HG03354 (cell line): ENCODE measurements around the gene NUF2.
"Not testable (repeated sequence)": the region's sequence is repeated elsewhere in the genome, so short reads cannot be mapped to it uniquely, and the experiment has no call there.

ENCODE experiments used
- ATAC-seq: cut with Tn5 transposase; IDR thresholded peaks from one replicate; pipeline ENCODE4 v1.9.1; 2021; ENCODE audit warnings: mild to moderate bottlenecking; ENCODE audit not compliant: unreplicated experiment, poor library complexity, severe bottlenecking

The NUF2 gene

DNA sequence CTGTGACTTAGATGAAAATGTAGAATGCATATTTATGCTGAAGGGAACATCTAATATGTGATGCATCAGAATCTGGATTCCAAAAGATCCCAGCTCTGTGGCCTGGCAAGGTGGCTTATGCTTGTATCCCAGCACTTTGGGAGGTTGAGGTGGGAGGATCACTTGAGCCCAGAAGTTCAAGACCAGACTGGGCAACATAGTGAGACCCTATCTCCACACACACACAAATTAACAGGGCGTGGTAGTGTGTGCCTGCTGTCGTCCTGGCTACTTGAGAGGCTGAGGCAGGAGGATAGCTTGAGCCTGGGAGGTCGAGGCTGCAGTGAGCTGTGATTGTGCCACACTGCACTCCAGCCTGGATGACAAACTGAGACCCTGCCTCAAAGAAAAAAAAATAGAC, 1.6 kb downstream of the NUF2 start:
- not testable (repeated sequence) for ATAC-seq

DNA sequence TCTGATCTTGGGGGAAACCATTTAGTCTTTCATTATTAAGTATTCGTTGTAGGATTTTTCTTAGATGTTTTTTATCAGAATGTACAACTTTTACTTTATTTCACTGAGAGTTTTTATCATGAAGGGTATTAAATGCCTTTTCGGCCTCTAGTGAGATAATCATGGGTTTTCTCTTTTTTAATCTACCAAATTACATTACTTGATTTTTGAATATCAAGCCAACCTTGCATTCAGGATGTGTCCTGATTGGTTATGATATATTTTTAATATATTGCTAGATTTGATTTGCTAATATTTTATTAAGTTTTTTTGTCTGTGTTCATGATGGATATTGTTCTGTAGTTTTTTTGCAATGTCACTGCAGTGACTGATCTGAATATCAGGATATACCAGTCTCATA, 9.4 kb downstream of the NUF2 start:
- ATAC-seq: no peak

DNA sequence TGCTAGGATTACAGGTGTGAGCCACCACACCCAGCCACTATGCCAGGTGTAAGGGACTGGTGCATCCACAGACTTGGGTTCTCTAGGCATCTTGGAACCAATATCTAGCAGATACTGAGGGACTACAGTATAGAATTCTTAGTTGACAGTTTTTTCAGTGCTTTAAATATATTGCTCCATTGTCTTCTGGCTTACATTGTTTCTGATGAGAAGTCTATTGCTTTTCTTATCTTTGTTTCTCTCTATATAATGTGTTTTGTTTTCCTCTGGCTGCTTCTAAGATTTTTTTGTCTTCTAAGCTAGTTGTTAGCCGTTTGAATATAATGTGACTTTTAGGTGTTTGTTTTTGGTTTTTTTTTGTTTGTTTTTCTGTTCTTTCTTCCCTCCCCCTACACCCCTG, 13.5 kb downstream of the NUF2 start:
- ATAC-seq: no peak

DNA sequence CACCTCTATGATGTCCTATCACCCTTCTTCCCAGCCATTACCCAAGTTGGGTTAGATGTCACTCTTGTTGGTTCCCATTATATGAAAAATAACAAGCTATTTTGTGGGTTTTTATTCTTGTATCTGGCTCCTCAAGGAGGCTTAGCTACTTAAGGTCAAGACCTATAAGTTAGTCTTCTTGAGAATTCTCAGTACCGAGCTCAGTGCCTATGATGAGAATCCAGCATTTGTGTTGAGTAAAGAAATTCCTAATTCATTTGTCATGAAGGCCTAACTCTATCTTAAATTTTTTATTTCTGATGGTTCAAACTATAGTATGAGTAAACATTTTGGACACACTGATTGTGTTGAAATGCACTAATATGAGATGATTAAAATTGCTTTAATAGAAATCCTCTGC, 15.9 kb downstream of the NUF2 start:
- no peak for ATAC-seq

DNA sequence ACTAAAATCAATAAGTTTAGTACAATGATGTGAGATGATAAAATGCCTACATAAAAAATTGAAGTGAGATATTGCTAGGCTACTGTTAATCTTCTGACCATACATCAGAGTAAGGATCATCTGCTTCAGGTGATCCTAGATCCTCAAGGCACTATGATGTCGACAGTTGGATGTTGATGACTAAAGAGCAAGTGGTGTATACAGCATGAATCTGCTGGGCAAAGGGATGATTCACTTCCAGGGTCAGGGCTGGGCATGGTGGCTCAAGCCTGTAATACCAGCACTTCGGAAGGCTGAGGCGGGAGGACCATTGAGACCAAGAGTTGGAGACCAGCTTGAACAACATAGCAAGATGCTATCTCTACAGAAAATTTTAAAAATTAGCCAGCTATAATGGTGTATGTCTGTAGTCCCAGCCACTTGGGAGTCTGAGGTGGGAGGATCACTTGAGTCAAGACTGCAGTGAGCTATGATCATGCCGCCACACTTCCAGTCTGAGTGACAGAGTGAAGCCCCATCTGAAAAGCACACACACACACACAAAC, 24.6 kb downstream of the NUF2 start:
- ATAC-seq: no peak

DNA sequence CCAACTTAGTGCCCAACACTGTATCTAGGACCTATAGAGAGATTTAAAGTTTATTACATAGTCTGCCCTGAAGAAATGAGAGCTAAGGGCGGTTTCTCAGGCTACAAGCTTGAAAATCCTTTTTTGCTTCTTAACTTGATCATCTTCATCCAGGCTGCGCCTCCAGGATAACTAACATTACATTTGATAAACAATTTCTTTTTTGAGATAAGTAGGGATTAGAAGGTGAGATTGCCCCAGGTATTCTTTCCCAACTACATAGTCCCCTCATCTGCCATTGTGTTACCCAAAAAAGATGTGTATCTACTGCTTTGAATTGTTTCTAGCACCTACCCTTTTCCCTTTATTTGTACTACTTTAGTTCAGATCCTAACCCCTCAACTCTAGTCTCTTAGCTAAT, 25.4 kb downstream of the NUF2 start:
- no peak for ATAC-seq

DNA sequence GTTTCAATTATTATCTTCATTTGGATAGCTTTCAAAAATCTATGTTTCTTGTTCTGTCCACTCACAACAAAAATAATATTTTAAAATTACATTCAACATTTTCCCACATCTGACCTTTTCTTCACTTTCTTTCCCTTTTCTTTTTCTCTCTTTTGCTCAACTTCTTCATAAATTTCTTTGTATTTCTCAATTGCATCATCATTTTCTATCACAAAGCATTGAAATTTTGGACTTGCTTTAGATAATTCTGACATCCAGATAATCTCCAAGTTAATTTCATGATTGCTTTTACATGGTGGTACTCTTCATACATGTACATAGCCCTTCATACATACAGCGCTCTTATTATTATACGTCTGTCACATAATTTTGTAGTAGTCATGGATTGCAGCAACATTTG, 30.2 kb downstream of the NUF2 start:
- no peak for ATAC-seq

DNA sequence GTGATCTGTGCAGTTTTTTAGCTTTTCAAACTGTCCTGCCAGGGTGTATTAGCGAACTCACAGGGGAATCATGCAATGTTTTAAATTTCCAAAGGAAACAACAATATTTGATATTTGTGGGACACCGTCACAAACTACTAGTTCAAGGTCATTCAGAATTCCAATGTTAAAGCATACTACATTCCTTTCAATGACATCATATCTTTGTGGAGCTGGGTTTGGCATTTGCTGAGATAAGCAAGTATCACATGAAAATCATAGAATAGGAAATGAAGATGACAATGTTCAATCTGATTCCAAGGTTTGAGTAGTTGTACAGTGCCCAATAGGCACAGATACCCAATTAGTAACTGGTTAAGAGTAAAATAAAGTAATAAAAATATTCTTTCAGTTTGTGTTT, 35.6 kb downstream of the NUF2 start:
- no peak for ATAC-seq

DNA sequence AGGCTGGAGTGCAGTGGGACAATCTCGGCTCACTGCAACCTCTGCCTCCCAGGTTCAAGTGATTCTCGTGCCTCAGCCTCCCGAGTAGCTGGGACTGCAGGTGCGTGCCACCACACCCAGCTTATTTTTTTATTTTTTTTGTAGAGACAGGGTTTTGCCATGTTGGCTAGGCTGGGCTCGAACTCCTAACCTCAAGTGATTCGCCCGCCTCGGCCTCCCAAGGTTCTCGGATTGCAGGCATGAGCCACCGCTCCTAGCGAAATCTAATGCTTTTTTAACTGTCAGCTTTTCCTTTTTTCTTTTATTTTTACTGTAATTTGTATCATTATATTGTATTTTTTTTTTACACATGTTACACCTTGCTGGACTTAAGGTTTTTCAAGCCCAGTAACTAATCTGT, 36.4 kb downstream of the NUF2 start:
- not testable (repeated sequence) for ATAC-seq

DNA sequence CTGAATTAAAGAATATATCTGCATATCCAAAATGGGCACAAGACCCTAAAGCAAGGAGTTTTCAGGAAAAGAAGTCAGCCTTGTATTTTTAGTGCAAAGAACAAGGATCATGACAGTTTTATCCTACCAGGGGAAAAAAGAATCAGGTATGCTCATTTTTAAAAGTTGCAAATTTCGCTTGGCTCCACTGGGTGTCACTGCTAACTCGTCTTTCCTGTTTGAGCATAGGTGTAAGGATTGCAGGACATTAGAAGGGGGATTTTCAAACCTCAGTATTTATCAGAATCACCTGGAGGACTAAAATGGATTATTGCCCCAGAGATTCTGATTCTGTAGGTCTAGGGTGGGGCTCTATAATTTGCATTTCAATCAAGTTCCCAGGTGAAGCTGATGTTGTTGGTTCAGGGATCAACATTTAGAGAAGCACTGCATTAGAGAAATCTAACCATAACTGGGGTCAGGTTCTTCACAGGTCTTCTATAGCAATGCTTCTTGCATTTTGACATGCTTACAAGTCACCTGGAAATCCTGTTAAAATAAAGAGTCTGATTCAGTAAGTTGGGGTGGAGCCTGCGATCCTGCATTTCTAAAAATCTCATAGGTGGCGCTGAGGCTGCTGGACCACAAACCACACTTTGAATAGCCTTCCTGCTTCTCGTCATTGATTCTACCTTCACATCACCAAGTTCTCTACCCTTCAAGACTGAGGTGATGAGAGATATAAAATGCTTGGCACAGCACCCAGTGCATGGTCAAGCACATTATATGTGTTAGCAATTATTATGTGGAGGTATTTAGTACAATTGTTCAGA, 39.6 kb downstream of the NUF2 start:
- ATAC-seq: no peak

DNA sequence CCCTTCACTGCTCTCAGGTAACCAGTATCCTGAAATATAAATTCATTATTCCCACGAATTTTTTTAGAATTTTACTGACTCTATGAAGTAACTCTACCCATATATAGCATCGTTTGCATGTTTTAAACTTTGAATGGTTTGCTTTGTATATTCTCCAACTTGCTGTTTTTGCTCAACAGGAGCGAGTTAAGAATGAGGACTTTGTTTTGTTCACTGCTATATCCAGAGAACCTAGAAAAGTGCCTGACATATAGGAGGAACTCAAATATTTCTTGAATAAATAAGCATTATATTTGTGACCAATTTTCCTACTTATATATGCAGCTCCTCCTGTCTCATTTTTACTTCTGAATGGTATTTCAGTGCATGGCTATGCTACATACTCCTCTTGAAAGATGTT, 43.4 kb downstream of the NUF2 start:
- no peak for ATAC-seq

DNA sequence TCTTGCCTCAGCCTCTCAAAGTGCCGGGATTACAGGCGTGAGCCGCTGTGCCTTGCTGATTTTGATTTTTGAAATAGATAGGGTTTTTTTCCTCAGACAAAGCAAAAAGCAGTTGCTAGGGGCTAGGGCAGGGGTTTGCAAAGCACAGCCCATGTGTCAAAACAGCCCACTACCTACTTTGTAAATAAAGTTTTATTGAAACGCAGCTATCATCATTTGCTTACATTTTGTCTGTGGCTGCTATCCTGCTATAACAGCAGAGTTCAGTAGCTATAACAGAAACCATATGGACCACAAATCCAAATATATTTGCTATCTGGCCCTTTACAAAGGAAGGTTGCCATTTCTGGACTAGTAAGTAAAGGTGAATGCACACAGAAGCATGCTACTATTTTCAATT, 44.8 kb downstream of the NUF2 start:
- no peak for ATAC-seq

DNA sequence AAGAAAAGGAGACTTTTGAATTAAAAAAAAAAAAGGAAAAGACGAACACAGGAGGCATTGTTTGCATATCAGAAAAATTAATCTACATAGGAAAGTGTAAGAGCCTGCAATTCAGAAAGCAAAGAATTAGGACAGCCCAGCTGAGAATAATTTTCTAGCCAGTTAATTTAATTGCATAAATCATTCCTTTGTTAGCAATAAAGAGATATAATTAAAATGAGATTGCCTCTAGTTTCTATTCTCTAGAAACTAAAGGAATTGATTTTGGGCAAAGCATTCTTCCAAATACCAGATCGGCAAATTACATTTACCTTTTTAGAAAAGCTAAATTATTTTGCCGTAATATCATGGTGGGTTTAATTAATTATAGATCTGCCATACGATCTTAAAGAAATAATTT, 46.0 kb downstream of the NUF2 start:
- ATAC-seq: no peak

DNA sequence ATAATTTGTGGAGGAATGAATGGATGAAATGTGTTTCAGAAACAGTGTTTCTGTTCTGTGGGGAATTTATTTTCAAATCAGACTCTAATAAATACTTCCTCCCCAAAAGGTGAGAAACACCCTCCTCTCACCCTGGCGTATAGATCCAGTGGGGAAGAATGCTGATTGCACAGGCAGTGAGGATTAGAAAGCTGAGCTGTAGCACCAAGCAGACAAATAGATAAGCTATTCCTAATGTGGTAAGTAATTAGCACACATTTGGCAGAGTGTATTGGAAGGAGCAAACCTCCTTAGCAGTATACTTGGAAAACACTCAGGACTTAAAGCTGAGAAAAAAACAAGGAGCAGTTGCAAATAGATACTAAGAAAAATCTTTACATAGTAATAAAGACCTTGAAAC, 50.8 kb downstream of the NUF2 start:
- ATAC-seq: no peak

DNA sequence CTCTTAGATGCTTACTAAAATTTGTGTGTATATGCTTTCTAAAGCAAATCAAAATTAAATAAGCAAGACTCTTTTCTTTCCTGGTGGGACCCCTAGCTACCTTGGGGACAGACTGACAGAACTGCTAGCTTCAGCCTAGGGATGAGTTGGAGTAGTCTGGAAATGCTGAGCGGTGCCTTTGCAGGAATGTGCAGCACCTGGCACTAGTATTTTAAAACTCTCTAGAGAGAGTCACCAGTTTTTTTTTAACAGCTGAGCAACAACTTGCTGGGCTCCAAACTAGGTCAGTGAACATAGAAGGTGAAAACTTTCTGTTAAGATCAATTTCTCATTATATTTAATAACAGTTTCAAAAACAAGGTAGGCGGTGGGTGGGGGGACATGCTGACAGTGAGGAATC, 56.8 kb downstream of the NUF2 start:
- no peak for ATAC-seq

DNA sequence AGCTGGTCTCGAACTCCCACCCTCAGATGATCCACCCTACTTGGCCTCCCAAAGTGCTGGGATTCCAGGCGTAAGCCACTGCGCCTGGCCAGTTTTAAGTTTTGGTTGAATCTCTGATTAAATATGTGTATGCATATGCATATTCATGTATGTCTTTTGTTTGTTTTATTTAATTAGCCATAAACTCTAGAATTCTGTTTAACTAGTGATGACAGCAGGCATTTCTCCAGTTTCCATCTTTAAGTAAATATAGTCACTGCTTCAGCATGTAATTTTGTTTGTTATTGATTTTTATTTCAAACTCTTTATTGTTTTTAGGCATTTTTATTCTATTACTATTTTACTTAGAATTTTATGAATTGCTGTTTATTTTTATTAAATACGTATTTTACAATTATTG, 58.0 kb downstream of the NUF2 start:
- no peak for ATAC-seq

DNA sequence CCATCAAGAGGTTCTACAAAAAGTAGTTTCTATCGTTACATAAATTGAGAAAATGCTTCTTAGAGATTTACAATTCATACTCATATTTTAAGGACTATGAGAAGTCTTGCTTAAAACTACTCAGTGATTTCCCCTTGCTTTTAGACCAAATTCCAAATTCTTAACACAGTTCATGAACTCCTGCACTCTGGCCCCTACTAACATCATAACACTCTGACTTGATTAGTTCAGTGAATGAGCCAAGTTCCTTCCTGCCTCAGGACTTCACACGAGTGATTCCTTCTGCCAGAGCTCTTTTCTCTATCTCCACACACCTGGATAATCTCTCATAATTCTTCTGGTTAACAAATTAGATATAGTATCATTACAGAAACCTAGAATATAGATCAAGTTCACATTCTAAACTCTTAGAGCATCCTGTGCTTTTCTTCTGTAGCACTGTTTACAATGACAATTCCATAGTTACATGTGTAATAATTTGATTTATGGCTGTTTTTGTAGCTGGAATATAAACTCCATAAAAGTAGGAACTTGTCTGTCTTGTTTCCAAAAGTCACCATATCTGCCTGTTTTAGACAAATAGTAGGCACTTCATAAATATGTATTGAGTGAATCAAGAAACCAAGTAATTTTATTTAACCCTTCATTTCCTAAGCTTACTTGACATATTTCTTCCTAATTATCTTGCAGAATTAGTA, 59.9 kb downstream of the NUF2 start:
- ATAC-seq: no peak

DNA sequence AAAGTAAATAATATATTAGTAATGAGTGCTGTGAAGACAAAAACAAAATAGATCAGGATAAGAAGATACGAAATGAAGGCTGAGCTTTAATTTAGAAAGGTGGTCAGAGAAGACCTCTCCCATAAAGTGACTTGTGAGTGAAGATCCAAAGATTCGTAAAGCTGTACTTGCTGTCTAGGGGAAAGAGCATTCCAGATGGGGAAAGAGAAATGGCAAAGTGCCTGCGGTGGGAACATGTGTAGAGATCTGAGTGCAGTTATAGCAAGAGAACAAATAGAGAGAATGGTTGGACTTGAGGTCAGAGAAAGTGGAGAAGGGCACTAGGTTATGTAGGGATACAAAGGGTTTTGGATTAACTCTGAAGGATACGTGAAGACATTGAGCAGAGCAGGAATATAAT, 60.6 kb downstream of the NUF2 start:
- no peak for ATAC-seq

DNA sequence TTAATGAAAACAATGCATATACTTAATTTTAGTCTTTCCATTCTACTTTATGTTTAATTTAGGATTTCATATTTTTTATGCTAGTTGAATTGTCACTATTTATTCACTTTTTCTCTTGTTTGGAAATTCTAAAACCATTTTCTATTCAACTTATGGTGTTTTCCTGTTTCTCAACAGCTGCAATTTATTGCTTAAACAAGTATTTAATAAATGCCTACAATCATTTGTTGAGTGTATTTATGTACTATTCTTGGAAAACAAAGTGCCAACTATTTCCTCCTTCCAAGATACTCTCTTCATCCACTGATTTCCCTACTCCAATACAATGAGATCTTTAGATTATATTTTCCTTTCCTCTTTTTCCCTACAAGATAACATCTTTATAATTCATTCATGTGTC, 65.4 kb downstream of the NUF2 start:
- no peak for ATAC-seq

DNA sequence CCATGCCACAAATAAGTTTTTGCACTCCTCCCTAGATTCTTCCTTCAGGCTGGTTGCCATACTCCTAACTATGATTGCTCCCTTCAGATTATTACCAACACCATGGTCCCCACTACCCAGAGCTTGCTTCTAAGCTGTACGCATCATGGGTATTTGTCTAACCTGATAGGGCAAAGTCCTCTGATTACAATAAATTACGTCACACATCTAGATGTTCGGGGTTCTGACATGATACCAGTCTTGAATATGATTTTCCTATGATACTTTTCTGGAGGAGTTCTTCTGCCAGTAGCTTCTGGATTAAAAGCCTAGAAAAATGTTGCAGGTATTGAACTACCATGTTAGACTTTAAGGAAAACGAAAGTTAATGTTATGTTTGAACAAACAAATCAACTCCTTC, 67.2 kb downstream of the NUF2 start:
- no peak for ATAC-seq

DNA sequence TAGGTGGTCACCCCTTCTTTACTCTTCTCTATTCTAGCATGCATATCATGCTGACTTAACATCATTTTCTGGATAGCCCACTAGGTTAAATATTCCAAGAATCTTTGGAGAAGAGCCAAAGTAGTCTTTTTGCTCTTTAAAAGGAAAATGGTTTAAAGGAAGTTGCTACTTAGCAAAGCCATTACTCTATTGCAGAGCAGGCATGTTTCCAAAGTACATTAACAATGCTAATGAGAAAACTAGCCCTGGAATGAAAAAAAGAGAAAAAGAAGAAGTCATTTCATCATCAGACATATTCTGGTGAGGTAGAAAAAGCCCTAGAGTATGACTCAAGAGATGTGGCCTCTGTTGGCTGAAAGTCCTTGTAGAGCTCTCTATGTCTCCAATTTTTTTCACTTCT, 74.0 kb downstream of the NUF2 start:
- no peak for ATAC-seq
